Calu3 (cell line): ENCODE data around the gene UBD. TPM values are rescaled to one million over a fixed set of nuclear protein-coding genes. Genes with fewer than 3 reads are reported as not detected.

ENCODE experiments used
- BruUV-seq: library from RNA; stranded (reverse); fragments of 400-500 nt; replicated peaks from 2 replicates; lab custom pipeline; 2021; lab: Mats Ljungman, UMichigan
- CTCF ChIA-PET: fragments of 300-600 bp; sonication (Branson Sonifier 250); formaldehyde crosslinking; loops from one replicate; lab custom pipeline; 2022; ENCODE audit warnings: antibody characterized with exemption; lab: Charles Lee
- DNase-seq: peaks from one replicate; pipeline ENCODE4 v3.0.0; 2022
- H3K27ac Mint-ChIP-seq: one replicate; pipeline ENCODE4 v1.8.0; 2022; ENCODE audit warnings: mixed read lengths; ENCODE audit not compliant: unreplicated experiment
- H3K27me3 Mint-ChIP-seq: one replicate; pipeline ENCODE4 v1.8.0; 2022; ENCODE audit warnings: mixed read lengths; ENCODE audit not compliant: unreplicated experiment
- H3K36me3 Mint-ChIP-seq: one replicate; pipeline ENCODE4 v1.8.0; 2022; ENCODE audit warnings: mild to moderate bottlenecking, moderate library complexity, mixed read lengths; ENCODE audit not compliant: insufficient read depth, unreplicated experiment
- H3K4me1 Mint-ChIP-seq: one replicate; pipeline ENCODE4 v1.8.0; 2022; ENCODE audit warnings: mild to moderate bottlenecking, low read depth, mixed read lengths; ENCODE audit not compliant: unreplicated experiment
- H3K4me3 Mint-ChIP-seq: one replicate; pipeline ENCODE4 v1.8.0; 2022; ENCODE audit warnings: mild to moderate bottlenecking, low read depth, moderate library complexity, mixed read lengths; ENCODE audit not compliant: unreplicated experiment
- H3K9me3 Mint-ChIP-seq: one replicate; pipeline ENCODE4 v1.8.0; 2022; ENCODE audit warnings: low read depth, mixed read lengths; ENCODE audit not compliant: unreplicated experiment
- intact Hi-C: fragments of 100-400 bp; cut with micrococcal nuclease; formaldehyde crosslinking; loops from one replicate; pipeline ENCODE4 v1.10.0; 2022; ENCODE audit not compliant: unreplicated experiment
- total RNA-seq: library from RNA; stranded (reverse); gene quantifications from 2 replicates; pipeline ENCODE4 v1.2.3, GENCODE V29; 2022
- TF ChIP-seq, protein P1 (sequence below): fragments of 200-600 bp; IDR thresholded peaks from one replicate; pipeline ENCODE4 v1.8.0; 2022; ENCODE audit warnings: antibody characterized with exemption; ENCODE audit not compliant: unreplicated experiment

Gene UBD
- total RNA-seq, 1 experiment from 2014 or later = 82.8 TPM

- H3K4me3 Mint-ChIP-seq = no peak overlapping the region
- no TSS peak for BruUV-seq
- H3K27ac Mint-ChIP-seq = no peak overlapping the region
- TF ChIP-seq, protein P1, sequence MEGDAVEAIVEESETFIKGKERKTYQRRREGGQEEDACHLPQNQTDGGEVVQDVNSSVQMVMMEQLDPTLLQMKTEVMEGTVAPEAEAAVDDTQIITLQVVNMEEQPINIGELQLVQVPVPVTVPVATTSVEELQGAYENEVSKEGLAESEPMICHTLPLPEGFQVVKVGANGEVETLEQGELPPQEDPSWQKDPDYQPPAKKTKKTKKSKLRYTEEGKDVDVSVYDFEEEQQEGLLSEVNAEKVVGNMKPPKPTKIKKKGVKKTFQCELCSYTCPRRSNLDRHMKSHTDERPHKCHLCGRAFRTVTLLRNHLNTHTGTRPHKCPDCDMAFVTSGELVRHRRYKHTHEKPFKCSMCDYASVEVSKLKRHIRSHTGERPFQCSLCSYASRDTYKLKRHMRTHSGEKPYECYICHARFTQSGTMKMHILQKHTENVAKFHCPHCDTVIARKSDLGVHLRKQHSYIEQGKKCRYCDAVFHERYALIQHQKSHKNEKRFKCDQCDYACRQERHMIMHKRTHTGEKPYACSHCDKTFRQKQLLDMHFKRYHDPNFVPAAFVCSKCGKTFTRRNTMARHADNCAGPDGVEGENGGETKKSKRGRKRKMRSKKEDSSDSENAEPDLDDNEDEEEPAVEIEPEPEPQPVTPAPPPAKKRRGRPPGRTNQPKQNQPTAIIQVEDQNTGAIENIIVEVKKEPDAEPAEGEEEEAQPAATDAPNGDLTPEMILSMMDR = no peak
- intact Hi-C loops = no loop called here
- no peak for DNase-seq
- peaks cover 9% of the 10 kb centered on the region for H3K36me3 Mint-ChIP-seq
- peaks cover 5% of the 10 kb centered on the region for H3K9me3 Mint-ChIP-seq
- H3K4me1 Mint-ChIP-seq = peaks cover 37% of the 10 kb centered on the region
- H3K27me3 Mint-ChIP-seq = no peaks in the 10 kb centered on the region
- CTCF ChIA-PET = interaction anchor here (0.8 kb wide), 1 partner anchor 103 kb away, joined by 3 read pairs; no protein-coding TSS in a partner anchor
These were observed 32.4 kb downstream of the UBD start for GRCh38 chr6:29527126-29527525.

DNA sequence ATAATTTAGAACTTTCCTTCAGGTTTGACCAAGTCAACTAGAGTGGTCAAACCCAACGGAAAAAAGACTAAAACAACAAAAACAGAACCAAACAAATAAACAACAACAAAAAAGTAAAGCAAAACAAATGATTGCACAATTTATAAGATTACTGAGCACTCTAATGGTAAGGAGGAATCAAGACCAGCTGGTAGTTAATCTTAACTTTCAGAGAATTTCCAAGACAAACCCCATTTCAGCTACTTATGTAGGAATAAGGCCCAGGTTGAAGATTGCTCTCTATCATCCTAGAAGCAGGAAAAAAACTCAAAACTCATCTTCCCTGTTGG lies 34.3 kb downstream of the UBD start:
- Mint-ChIP-seq H3K4me1 (peaks cover 37% of the 10 kb centered on the region), H3K4me3 (no peak overlapping the region), H3K36me3 (peaks cover 5% of the 10 kb centered on the region), H3K9me3 (peaks cover 5% of the 10 kb centered on the region), H3K27ac (peak overlapping the region; percentile 69), H3K27me3 (no peaks in the 10 kb centered on the region)
- intact Hi-C loops = no loop called here
- DNase-seq = no peak
- BruUV-seq = no TSS peak
- TF ChIP-seq, protein P1 = no peak
- CTCF ChIA-PET = no interaction called here

DNA sequence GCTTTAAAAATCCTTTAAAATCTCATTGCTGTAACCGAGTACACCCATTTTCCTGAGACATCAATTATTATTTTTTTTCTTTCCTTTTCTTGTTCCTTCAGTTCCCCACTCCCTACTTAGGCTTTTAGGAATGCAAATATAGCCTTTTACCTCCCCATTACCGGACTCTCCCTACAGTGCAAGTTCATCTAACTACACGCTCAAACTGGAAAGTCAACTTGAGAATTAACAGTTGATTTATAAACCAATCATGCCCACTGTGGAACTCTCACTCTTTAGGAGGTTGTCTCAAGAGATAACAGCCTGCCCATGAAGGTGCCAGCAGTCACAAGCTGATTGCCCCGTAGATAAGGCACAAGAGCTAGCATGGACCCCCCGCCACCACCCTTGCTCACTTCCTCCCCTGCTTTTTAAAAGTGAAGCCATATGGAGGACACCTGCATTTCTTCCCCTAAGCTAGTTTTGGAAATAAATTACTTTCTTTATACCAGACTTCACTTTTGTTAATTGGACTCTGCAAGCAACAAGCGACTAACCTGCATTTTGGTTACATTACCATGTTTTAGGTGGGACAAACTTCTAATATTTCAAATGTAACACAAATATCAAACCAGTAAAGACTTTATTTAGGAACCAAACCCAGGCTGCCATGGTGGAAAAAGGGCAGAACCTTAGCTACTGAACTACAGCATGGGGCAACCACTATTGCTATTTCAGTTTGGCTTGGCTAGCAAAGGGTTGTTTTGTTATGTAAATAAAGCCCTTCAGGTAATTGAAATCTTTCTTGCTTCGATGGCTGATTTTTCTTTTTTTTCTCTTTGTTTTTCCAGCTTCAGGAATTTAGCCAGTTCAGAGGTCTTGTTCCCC lies 34.9 kb downstream of the UBD start:
- DNase-seq = peak; percentile 22
- peaks cover 5% of the 10 kb centered on the region for H3K36me3 Mint-ChIP-seq
- H3K4me1 Mint-ChIP-seq = peaks cover 37% of the 10 kb centered on the region
- CTCF ChIA-PET = interaction anchor here (1.1 kb wide), 1 partner anchor 71 kb away, joined by 3 read pairs; no protein-coding TSS in a partner anchor
- H3K4me3 Mint-ChIP-seq = peak overlapping the region; percentile 53
- no TSS peak for BruUV-seq
- intact Hi-C loops = loop anchor here (5.0 kb wide), 1 partner anchor 62 kb away; no protein-coding TSS in a partner anchor
- H3K27me3 Mint-ChIP-seq = no peaks in the 10 kb centered on the region
- TF ChIP-seq, protein P1 = no peak
- H3K27ac Mint-ChIP-seq = peak overlapping the region; percentile 69
- H3K9me3 Mint-ChIP-seq = peaks cover 5% of the 10 kb centered on the region

- intact Hi-C loops = loop anchor here (5.0 kb wide), 1 partner anchor 62 kb away; no protein-coding TSS in a partner anchor
- Mint-ChIP-seq H3K27me3 (no peaks in the 10 kb centered on the region), H3K36me3 (peaks cover 5% of the 10 kb centered on the region), H3K4me1 (peaks cover 37% of the 10 kb centered on the region), H3K4me3 (peak overlapping the region; percentile 53), H3K27ac (peak overlapping the region; percentile 43), H3K9me3 (peaks cover 5% of the 10 kb centered on the region)
- DNase-seq = no peak
- TF ChIP-seq, protein P1 = no peak
- CTCF ChIA-PET = interaction anchor here (1.1 kb wide), 1 partner anchor 70 kb away, joined by 3 read pairs; no protein-coding TSS in a partner anchor
- BruUV-seq = no TSS peak
These were observed 35.5 kb downstream of the UBD start for GRCh38 chr6:29524044-29524443.
